Astrocyte of the cerebellum (primary cell): Measurements from ENCODE around the gene USP32.
A peak's percentile ranks its signal among the peaks of the same experiment; 100 is the strongest.

Experiments used
- DNase-seq: peaks from one replicate; pipeline ENCODE4 v3.0.0-alpha.2; 2011; ENCODE audit warnings: low read depth
- H3K4me3 ChIP-seq: 2 replicates; pipeline ENCODE4 v1.5.1; 2011; ENCODE audit warnings: mild to moderate bottlenecking, low read depth, low read length, moderate library complexity
- CTCF ChIP-seq: IDR thresholded peaks from 2 replicates; pipeline ENCODE4 v1.5.1; 2012; ENCODE audit warnings: low read length, low read depth, moderate library complexity, mild to moderate bottlenecking; ENCODE audit errors: missing control alignments
- in situ Hi-C: cut with HindIII; loops from 2 replicates; pipeline ENCODE4 v1.10.0; 2017; ENCODE audit warnings: low sequenced_read_pairs

The USP32 gene

GRCh38 chr17:60248618-60249289 is 143.2 kb downstream of the USP32 start:
- DNase-seq: no peak
- no peak overlapping the region for H3K4me3 ChIP-seq
- TF ChIP-seq CTCF: no peak
- in situ Hi-C loops: no loop called here

DNA sequence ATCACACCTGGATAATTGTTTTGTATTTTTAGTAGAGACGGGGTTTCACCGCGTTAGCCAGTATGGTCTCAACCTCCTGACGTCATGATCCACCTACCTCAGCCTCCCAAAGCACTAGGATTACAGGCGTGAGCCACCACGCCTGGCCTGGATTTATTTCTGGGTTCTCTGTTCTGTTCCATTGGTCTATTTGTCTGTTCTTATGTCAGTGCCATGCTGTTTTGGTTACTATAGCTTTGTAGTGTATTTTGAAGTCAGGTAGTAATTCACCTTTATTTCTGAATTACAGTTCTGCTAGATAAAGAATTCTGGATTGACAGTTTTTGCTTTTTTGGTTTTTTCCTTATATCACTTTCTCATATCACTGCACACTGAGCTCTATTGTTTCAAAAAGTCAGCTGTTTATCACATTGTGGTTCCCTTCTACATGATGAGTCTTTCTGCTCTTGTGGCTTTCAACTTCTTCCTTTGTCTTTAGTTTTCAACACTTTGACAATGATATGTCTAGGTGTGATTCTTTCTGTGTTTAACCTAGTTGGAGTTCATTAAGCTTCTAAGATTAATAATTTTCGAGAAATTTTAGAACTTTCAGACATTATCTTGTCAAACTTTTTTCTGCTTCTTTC is 144.0 kb downstream of the USP32 start:
- in situ Hi-C loops: no loop called here
- no peak overlapping the region for H3K4me3 ChIP-seq
- DNase-seq: no peak
- TF ChIP-seq CTCF: no peak

DNA sequence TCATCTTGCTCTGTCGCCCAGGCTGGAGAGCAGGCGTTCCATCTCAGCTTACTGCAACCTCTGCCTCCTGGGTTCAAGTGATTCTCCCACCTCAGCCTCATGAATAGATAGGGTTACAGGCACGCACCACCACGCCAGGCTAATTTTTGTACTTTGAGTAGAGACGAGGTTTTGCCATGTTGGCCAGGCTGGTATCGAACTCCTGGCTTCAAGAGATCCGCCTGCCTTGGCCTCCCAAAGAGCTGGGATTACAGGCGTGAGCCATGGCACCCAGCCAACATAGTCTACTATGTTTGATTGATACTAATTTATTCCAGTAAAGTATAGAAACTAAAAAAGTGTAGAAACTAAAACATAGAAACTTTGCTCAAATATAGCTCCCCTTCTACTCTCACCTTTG is 147.3 kb downstream of the USP32 start:
- no peak overlapping the region for H3K4me3 ChIP-seq
- no peak for TF ChIP-seq CTCF
- DNase-seq: no peak
- in situ Hi-C loops: no loop called here

GRCh38 chr17:60240290-60240689 is 151.6 kb downstream of the USP32 start:
- DNase-seq: no peak
- in situ Hi-C loops: no loop called here
- H3K4me3 ChIP-seq: no peak overlapping the region
- TF ChIP-seq CTCF: no peak

DNA sequence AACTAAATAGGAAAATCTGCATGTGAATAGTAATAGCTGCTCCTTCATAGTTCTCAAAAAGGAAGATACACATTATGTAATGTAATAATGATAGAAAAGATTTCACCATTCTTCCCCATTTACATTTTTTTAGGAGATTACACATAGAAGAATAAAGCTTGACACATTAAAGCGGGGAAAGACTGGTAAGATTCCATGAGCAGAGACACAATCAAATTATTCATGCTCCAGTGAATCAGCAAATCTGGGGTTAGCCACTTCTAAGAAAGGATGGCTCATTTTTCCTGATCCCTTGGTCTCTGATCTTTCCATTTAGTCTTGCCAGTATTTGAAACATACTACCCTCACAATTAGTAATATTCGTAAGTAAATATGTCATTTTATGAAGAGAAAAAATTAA is 160.2 kb downstream of the USP32 start:
- peak; percentile 1 for DNase-seq
- in situ Hi-C loops: no loop called here
- TF ChIP-seq CTCF: no peak
- H3K4me3 ChIP-seq: no peak overlapping the region

DNA sequence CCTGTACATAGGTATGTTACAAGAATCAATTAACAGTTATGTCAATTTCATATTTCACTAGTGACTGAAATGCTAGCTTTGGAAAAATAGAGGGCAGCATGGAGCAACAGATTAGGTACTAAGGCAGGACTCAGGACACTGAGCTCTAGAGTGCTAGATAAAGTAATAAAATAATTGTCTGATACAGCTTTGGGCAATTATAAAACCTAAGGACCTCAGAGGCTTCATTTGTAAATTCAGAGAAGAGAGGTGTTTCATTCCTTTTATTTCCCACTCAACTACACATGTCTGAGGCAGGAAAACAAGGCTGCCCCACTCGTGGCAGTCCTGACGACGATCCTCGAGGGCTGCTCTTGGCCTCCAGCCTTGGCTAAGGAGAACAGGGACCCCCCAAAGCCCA is 160.7 kb downstream of the USP32 start:
- peak; percentile 3 for DNase-seq
- no peak overlapping the region for H3K4me3 ChIP-seq
- TF ChIP-seq CTCF: peak; percentile 61
- in situ Hi-C loops: no loop called here
